Cardiac fibroblast (primary cell): ENCODE measurements around the gene MAFG.

Source experiments
- DNase-seq, 2 donors: peaks; one replicate each; pipeline versions ENCODE4 v3.0.0 to v3.0.0-alpha.2; 2010; ENCODE audit warnings: low read depth in 2 of 2
- H3K4me3 ChIP-seq, 2 donors: replicated peaks in 1 of 2; 1 replicate in 1 of 2; 2 replicates in 1 of 2; pipeline ENCODE4 v1.5.1; 2011; ENCODE audit warnings: low read depth in 2 of 2, low read length in 2 of 2, mild to moderate bottlenecking in 2 of 2, moderate library complexity in 1 of 2
- TF ChIP-seq, protein P1 (sequence below): IDR thresholded peaks from one replicate; pipeline ENCODE4 v1.5.1; 2011; ENCODE audit warnings: low read depth, mild to moderate bottlenecking, low read length, inconsistent platforms

Gene MAFG

DNA sequence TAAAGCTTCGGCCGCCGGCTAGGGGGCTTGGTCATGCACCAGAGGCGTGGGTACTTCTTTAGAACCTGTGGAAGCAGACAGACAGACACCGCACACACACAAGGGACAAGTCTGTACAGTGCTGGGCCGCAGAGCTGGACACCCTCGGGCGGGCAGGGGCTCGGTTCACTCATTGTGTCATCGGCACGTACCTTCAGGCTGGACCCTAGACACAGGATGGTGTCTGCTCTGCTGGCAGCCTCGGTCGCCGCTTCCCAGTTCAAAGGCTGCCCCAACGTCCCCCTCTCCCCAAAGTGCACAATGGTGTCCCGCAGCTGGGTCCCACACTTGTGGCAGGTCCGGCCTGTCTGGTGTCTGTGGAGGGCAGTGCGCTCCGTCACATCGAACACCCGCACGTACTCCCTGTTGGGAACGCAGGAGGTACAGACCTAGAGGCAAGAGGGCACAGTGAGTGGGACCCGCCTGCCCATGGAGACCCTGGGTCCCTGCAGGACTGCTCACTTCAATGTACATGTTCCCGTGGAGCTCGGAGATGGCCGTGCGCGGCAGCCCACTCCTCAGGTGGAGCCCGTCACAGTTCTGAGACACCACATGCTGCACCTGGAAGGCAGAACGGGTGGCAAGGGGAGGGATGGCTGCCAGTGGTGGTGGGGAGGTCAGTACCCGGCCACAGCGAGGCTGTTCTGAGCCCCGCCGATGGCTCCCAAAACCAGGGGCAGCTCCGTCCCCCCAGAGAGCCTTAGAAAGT is 13.3 kb downstream of the MAFG start:
- H3K4me3 ChIP-seq = no peak overlapping the region
- DNase-seq = no peak
- TF ChIP-seq, protein P1, sequence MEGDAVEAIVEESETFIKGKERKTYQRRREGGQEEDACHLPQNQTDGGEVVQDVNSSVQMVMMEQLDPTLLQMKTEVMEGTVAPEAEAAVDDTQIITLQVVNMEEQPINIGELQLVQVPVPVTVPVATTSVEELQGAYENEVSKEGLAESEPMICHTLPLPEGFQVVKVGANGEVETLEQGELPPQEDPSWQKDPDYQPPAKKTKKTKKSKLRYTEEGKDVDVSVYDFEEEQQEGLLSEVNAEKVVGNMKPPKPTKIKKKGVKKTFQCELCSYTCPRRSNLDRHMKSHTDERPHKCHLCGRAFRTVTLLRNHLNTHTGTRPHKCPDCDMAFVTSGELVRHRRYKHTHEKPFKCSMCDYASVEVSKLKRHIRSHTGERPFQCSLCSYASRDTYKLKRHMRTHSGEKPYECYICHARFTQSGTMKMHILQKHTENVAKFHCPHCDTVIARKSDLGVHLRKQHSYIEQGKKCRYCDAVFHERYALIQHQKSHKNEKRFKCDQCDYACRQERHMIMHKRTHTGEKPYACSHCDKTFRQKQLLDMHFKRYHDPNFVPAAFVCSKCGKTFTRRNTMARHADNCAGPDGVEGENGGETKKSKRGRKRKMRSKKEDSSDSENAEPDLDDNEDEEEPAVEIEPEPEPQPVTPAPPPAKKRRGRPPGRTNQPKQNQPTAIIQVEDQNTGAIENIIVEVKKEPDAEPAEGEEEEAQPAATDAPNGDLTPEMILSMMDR = no peak

DNA sequence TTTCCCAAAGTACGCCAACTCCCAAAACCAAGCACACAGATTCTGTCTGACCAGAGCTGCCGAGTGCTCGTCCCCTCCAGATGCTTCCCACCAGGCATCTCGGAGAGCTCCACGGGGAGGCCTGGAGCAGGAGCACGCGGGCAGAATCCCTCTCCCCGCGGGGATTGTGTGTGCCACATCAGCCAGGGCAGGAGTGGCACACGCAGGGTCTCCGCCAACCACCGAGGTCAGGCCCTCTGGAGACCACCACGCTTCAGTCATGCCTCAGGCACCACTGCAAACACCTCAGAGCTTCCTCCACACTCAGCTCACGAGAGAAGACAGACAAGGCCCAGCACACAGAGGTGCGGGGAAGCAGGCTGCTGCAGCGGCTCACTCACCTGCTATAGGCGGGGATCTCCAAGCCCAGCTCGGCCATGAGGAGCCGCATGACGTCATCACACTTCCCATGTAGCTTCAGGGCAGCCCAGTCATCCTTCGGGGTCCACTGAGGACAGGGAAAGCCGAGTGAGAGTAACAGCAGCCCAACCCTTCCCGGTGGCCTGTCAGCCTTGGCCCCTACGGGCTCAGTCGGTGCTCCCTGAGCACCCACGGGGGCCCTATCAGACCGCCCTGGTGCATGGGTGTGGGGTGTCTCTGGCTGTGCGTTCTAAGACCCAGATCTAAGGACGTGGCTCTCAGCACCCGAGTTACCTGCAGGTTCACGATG is 14.0 kb downstream of the MAFG start:
- DNase-seq = no peak

DNA sequence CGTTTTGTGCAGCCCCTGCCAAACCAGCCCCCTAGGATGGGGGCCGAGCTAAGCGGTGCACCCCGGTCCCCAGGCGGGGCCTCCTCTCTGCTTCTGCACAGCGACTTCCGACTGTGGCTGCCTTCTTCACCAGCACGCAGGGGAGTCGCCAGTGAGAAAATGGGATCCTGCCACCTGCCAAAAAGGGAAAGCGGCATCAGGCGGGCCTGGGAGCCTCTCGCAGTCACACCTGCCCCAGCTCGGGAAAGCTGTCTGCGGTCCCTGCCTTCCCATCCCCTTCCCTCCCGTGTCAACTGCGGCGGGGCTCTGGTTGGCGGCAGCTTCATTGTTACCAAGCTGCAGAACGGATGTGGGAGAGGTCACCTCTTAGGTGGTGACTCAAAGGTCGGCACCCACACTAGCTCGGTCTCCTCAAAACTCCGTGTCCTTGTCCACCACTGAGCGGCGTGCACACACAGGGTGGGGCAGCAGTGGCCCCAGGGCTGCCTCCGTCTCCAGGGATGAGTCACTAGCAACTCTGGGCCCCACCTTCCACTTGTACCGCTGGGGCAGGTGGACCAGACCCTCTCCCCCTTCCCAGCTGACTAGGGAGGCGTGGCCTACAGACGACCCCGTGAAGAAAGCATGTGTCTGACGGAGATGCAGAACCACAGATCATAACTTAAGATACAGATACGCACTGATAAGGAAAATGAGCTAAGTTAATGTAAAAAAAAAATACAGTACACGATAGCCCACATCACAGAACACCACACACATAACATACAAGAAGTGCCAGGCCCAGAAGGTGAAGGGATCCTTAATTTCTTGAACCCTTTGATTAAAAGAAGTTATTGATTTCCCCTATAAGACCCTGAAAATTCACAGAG is 14.9 kb downstream of the MAFG start:
- no peak for DNase-seq
- TF ChIP-seq, protein P1 = no peak
- H3K4me3 ChIP-seq = no peak overlapping the region

More for the DNA sequence above, 14.0 kb downstream of the MAFG start:
- TF ChIP-seq, protein P1 = no peak
- no peak overlapping the region for H3K4me3 ChIP-seq

DNA sequence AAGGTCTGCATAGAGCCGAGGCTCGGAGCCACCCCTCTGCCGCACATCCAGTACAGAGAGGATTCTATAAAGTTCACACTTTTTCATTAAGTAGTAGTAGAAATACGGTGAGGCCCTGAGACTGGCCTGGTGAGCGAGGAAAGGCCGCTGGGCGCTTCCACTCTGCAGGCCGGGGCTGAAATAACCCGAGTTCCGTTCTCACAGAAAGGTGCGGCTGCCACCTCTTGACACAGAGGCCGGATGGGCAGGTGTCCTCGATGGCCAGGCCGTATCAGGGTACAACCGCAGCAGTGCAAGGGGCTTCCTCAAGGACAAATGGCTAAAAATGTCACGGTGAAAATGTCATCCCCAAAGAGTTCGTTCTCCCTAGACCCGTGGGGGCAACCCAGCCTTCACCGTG is 15.6 kb downstream of the MAFG start:
- H3K4me3 ChIP-seq = no peak overlapping the region
- TF ChIP-seq, protein P1 = no peak

DNA sequence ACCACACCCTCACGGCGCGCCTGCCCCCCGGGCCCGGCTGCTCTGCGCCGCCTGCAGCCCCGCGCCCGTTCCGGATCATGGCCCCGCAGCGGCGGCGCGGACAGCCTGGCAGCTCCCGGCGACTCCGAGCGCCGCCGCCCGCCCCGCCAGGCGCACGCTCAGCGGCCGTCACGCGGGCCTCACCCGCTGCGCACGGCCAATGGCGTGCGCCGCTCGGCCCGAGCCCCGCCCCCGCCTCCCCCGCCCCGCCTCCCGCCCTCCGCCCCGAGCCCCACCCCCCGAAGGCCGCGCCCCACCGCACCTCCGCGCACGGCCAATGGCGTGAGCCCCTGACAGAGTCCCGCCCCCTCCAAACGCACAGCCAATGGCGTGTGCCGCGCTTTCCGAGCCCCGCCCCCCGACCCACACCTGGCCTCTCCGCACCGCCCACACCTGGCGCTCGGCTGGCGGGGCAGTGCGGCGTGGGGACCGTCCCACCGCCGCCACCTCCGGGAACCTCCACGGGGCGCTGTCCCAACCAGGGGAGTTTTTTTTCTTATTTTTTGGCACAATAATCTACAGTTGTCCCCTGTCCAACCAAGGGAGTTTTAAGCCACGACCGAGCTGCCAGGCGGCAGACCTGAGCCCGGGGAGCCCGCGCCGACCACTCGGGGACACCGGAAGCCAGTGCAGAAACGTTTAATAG is 16.1 kb downstream of the MAFG start, which contains the start of gene PCYT2:
TSS of gene PCYT2 (minus strand) at position 123 of the 685 bp plus-strand sequence. CDS start at position 79, 44 bp downstream.
- peak within 1 kb of the TSS; percentile 78 for H3K4me3 ChIP-seq
- peak; percentile 82 to 87 for DNase-seq
- TF ChIP-seq, protein P1 = no peak

More for the DNA sequence above, 15.6 kb downstream of the MAFG start:
- DNase-seq = no peak

DNA sequence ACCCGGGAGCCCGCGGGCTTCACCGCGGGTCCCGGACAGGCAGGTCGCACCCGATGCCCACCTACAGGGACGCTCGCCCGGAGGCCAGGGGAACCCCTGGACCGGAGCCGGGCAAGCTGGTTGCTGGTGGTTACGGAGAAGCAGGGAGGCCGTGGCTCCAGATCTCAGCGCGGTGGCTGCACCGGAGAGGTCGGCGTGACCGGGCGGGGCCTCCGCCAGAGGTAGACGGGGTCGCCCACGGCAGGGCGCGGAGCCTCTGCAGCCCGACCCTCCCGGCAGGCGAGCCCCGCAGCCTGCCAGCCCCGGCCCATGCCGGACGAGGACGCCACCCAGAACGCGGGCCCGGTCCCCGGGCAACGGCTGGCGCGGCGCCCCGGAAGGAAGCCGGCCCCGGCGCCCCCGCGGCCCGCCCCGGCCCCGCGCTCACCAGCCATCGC is 16.7 kb downstream of the MAFG start:
- TF ChIP-seq, protein P1 = no peak
- DNase-seq = no peak

More for the DNA sequence above, 16.7 kb downstream of the MAFG start:
- peak overlapping the region; percentile 78 for H3K4me3 ChIP-seq
